Right lobe of liver (tissue), 6 donors: Measurements from ENCODE around the gene NFIB. TPM values are rescaled to one million over a fixed set of nuclear protein-coding genes. Genes with fewer than 3 reads are reported as not detected.

Source experiments
- ATAC-seq, 4 donors: fragments of 200-7000 bp; cut with Tn5 transposase; one replicate each; pipeline ENCODE4 v1.9.1; 2020; ENCODE audit warnings: mild to moderate bottlenecking in 4 of 4, moderate library complexity in 4 of 4
- DNase-seq, 3 donors: peaks; one replicate each; pipeline ENCODE4 v3.0.0-alpha.2; 2020
- H3K27ac ChIP-seq, 3 donors: fragments of 200-600 bp; one replicate each; pipeline ENCODE4 v1.8.0; 2022
- H3K27me3 ChIP-seq, 2 donors: fragments of 200-600 bp; one replicate each; pipeline ENCODE4 v1.8.0; 2022
- H3K36me3 ChIP-seq, 4 donors: fragments of 200-600 bp; sonication (generic) in 1 of 4; one replicate each; pipeline versions ENCODE4 v1.5.1 to v1.8.0; 2017 to 2022; ENCODE audit warnings: control low read depth in 1 of 4
- H3K4me1 ChIP-seq, 4 donors: fragments of 200-600 bp; sonication (generic) in 1 of 4; one replicate each; pipeline versions ENCODE4 v1.5.1 to v1.8.0; 2017 to 2022; ENCODE audit warnings: control low read depth in 1 of 4
- H3K4me3 ChIP-seq, 3 donors: fragments of 200-600 bp; one replicate each; pipeline ENCODE4 v1.8.0; 2022
- H3K9me3 ChIP-seq, 4 donors: fragments of 200-600 bp; sonication (generic) in 1 of 4; one replicate each; pipeline versions ENCODE4 v1.5.1 to v1.8.0; 2017 to 2022; ENCODE audit warnings: control low read depth in 1 of 4
- POLR2A ChIP-seq: fragments of 450-650 bp; IDR thresholded peaks from one replicate; pipeline ENCODE4 v1.6.1; 2017; ENCODE audit warnings: antibody characterized with exemption, mild to moderate bottlenecking
- WGBS: methylation state at CpG from one replicate; pipeline ENCODE4 v1.1.6; 2018; ENCODE audit warnings: low coverage, low lambda C conversion rate; ENCODE audit not compliant: insufficient coverage; ENCODE audit errors: missing lambda C conversion rate; 5-methylcytosine and 5-hydroxymethylcytosine counted together
- intact Hi-C, 2 donors: fragments of 100-400 bp; cut with DNase I; formaldehyde crosslinking; loops; one replicate each; pipeline versions ENCODE4 v1.11.2 to v1.14.1; 2022
- total RNA-seq, 6 experiments: library from RNA; depleted of rRNA in 2 of 6; stranded (reverse); fragments of >200 nt in 2 of 6; fragmentation: NEBNext Ultra II Directional in 3 of 6; extraction: Animal tissue kit (Norgen Biotek cat#: 25700) in 3 of 6; gene quantifications; one replicate each; pipeline versions ENCODE4 v1.1.0 to v1.2.4, GENCODE V29; 2016 to 2023
- TF ChIP-seq, protein P1 (sequence below), 4 donors: fragments of 200-600 bp in 3 of 4; fragments of 450-650 bp in 1 of 4; IDR thresholded peaks; one replicate each; pipeline versions ENCODE4 v1.5.1 to v1.8.0; 2016 to 2022; ENCODE audit warnings: antibody characterized with exemption in 4 of 4, mild to moderate bottlenecking in 2 of 4
- donor health status: DM: no; HTN: yes; CAD: no.
- donor health status: DM: no; HTN: no; CAD: no.
- donor health status: DM: no; HTN: no; CAD: no.
- donor health status: DM: no; HTN: yes; CAD: no.
- donor health status: DM: no; HTN: yes; CAD: no.

The NFIB gene
- total RNA-seq, 6 experiments from 2014 or later: 23.0 to 45.3 (median 39.6) TPM

DNA sequence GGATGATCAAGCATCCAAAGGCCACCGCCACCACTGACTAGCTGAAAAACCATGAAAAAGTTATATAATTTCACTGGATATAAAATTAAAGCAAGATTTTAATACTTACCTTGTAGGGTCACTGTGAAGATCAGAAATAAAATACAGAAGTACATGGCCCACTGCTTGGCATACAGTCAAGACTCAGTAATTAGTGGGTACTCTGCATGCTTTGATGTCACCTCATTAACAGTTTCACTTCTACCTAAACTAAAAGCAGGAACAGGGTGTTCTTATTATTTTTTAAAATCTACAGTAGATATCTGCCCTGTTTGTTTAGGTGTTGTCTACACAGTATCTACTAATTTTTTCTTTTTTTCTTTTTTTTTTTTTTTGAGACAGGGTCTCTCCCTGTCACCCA, 66.4 kb downstream of the NFIB start:
- intact Hi-C loops: no loop called here
- Histone ChIP-seq H3K4me3 (no peak overlapping the region), H3K36me3 (no peaks in the 10 kb centered on the region), H3K27ac (no peak overlapping the region), H3K9me3 (no peaks in the 10 kb centered on the region), H3K27me3 (no peaks in the 10 kb centered on the region), H3K4me1 (peaks cover 0 to 22% (median 7%) of the 10 kb centered on the region in 4 donors)
- no peak for DNase-seq
- no peak for ATAC-seq
- TF ChIP-seq, protein P1, sequence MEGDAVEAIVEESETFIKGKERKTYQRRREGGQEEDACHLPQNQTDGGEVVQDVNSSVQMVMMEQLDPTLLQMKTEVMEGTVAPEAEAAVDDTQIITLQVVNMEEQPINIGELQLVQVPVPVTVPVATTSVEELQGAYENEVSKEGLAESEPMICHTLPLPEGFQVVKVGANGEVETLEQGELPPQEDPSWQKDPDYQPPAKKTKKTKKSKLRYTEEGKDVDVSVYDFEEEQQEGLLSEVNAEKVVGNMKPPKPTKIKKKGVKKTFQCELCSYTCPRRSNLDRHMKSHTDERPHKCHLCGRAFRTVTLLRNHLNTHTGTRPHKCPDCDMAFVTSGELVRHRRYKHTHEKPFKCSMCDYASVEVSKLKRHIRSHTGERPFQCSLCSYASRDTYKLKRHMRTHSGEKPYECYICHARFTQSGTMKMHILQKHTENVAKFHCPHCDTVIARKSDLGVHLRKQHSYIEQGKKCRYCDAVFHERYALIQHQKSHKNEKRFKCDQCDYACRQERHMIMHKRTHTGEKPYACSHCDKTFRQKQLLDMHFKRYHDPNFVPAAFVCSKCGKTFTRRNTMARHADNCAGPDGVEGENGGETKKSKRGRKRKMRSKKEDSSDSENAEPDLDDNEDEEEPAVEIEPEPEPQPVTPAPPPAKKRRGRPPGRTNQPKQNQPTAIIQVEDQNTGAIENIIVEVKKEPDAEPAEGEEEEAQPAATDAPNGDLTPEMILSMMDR (IDR thresholded peaks at IDR 0.05): no peak
- TF ChIP-seq POLR2A: no peak
- 100% methylated on average over 1 of the region's 1 CpG for WGBS

DNA sequence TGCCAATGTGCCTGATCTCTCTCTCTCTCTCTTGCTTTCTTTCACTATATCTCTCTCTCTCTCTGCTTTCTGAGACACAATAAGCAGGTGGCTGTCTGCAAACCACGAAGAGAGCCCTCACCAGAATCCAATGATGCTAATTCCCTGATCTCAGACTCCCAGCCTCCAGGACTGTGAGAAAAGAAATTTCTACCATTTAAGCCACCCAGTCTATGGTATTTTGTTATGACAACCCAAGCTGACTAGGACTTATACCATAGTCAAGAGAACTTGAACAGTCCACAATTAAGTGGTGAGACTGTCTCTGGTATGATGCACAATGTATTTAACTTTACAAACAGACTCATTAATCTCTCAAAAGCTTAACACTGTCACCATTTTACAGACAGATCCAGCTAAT, 67.0 kb downstream of the NFIB start:
- no peak for ATAC-seq
- no peaks in the 10 kb centered on the region for H3K27me3 ChIP-seq

DNA sequence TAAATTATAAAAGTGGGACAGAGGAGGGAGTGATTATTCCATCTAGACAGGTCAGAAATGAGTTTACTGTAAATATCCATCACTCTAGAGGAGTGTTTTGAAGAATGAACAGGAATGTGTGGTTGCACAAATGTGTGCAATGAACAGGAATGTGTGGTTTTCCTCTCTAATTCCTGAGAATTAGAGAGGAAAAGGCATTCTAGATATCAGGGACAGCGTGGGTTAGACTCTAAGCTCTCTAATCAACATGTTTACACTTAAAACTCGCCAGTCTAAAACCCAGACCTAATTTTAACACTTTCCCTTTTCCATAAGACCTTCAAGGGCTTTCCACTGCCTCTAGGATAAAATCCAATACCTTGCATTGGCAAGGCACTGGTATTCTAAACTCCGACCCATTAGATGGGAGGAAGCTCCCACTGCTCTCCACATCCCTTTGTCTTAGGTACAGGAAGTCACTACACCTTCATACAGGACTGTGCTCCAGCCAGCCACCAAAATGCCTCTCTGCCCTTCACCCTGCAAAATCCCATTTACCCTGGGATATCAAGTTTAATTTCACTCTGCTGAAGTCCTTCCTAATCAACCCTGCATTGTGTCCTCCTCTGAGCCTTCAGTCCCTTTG, 67.9 kb downstream of the NFIB start:
- H3K4me3 ChIP-seq: no peak overlapping the region
- H3K36me3 ChIP-seq: no peaks in the 10 kb centered on the region
- DNase-seq (no peak), ATAC-seq (no peak)
- no peak overlapping the region for H3K27ac ChIP-seq
- TF ChIP-seq POLR2A: no peak
- TF ChIP-seq, protein P1 (IDR thresholded peaks at IDR 0.05): no peak
- no peaks in the 10 kb centered on the region for H3K9me3 ChIP-seq
- H3K27me3 ChIP-seq: no peaks in the 10 kb centered on the region
- WGBS: 49% methylated on average over 3 of the region's 3 CpGs
- H3K4me1 ChIP-seq: peaks cover 0 to 13% (median 3%) of the 10 kb centered on the region in 4 donors
- intact Hi-C loops: no loop called here

More for the DNA sequence above, 67.0 kb downstream of the NFIB start:
- intact Hi-C loops: no loop called here
- Histone ChIP-seq H3K4me1 (peaks cover 0 to 20% (median 6%) of the 10 kb centered on the region in 4 donors), H3K9me3 (no peaks in the 10 kb centered on the region), H3K4me3 (no peak overlapping the region), H3K36me3 (no peaks in the 10 kb centered on the region), H3K27ac (no peak overlapping the region)
- WGBS: 50% methylated on average over 1 of the region's 1 CpG
- no peak for DNase-seq
- TF ChIP-seq, protein P1 (IDR thresholded peaks at IDR 0.05): no peak
- TF ChIP-seq POLR2A: no peak

DNA sequence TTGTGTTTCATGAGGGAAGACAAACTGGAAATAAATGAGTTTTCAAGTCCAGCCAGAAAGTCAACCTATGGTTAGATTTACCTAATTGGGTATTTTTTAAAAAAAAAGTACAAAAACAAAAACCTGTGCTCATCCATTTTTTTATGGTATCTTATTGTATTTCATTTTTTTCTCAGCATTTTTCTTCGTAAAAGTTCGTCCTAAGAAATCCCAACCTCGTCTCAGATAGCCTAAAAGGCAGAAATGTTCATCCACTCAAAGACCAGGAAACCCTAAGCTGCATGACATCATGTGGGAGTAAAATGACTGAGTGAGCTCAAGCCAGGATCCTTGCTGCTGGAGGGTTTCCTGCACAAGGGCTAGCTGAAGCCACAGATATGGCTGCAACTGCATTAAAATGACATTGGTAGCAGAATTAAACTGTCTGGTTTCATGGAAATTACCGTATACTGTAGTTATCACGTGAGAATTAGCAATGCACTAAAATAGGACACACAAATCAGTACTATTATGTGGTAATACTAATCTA, 70.4 kb downstream of the NFIB start:
- intact Hi-C loops: no loop called here
- H3K4me3 ChIP-seq: no peak overlapping the region
- no peak overlapping the region for H3K27ac ChIP-seq
- no peaks in the 10 kb centered on the region for H3K36me3 ChIP-seq
- no peaks in the 10 kb centered on the region for H3K9me3 ChIP-seq
- H3K27me3 ChIP-seq: no peaks in the 10 kb centered on the region
- ATAC-seq (no peak), DNase-seq (no peak)
- peaks cover 0 to 11% (median 0%) of the 10 kb centered on the region in 4 donors for H3K4me1 ChIP-seq
- TF ChIP-seq, protein P1 (IDR thresholded peaks at IDR 0.05): no peak
- TF ChIP-seq POLR2A: no peak
- 70% methylated on average over 5 of the region's 5 CpGs for whole genome bisulfite sequencing
